A549 (cell line): ENCODE data around the gene PEX14. TPM values are rescaled to one million over a fixed set of nuclear protein-coding genes. Genes with fewer than 3 reads are reported as not detected.

Experiments used
- ATAC-seq, 2 experiments: fragments of 200-7000 bp in 1 of 2; fragments of >200 bp in 1 of 2; cut with Nextera tagmentation in 1 of 2; cut with Tn5 transposase in 1 of 2; 3 replicates each; pipeline versions ENCODE4 v1.8.0 to v1.9.1; 2018 to 2020; ENCODE audit warnings: mild to moderate bottlenecking in 1 of 2, moderate library complexity in 1 of 2
- CTCF ChIA-PET: fragments of 300-600 bp; sonication (Branson Sonifier 250); formaldehyde crosslinking; extraction: SDS; loops from one replicate; lab custom pipeline; 2021; ENCODE audit warnings: antibody characterized with exemption, inconsistent platforms; lab: Yijun Ruan, JAX
- POLR2A ChIA-PET: fragments of 350-600 bp; formaldehyde crosslinking; extraction: SDS; loops from one replicate; lab custom pipeline; 2021; ENCODE audit warnings: antibody characterized with exemption, inconsistent platforms; lab: Yijun Ruan, JAX
- DNase-seq, 2 experiments: peaks; one replicate each; pipeline versions ENCODE4 v3.0.0 to v3.0.0-alpha.2; 2011 to 2016; ENCODE audit warnings: low read depth in 1 of 2, low spot score in 1 of 2
- FAIRE-seq: peaks from 2 replicates; lab custom pipeline; 2011; peaks lifted over from hg19 to GRCh38; lab: Jason Lieb, UNC
- H3K27ac ChIP-seq, 2 experiments: fragments of >200 bp; sonication (Bioruptor Twin); formaldehyde crosslinking; 3 replicates each; pipeline ENCODE4 v1.5.1; 2016 to 2017
- H3K4me1 ChIP-seq: fragments of >200 bp; sonication (Bioruptor Twin); formaldehyde crosslinking; 3 replicates; pipeline ENCODE4 v1.6.1; 2016
- H3K4me2 ChIP-seq: fragments of >200 bp; sonication (Bioruptor Twin); formaldehyde crosslinking; 3 replicates; pipeline ENCODE4 v1.6.1; 2016
- H3K4me3 ChIP-seq: fragments of >200 bp; sonication (Bioruptor Twin); formaldehyde crosslinking; 3 replicates; pipeline ENCODE4 v1.5.1; 2016
- H3K9me3 ChIP-seq: fragments of >200 bp; sonication (Bioruptor Twin); formaldehyde crosslinking; 3 replicates; pipeline ENCODE4 v1.6.1; 2016
- ATOH8 ChIP-seq: fragments of 250-450 bp; sonication (Bioruptor Pico); IDR thresholded peaks from 2 replicates; pipeline ENCODE4 v1.5.0; 2020; ENCODE audit warnings: low read depth, mild to moderate bottlenecking, moderate library complexity
- BCL3 ChIP-seq: fragments of >200 bp; sonication (Bioruptor Twin); formaldehyde crosslinking; IDR thresholded peaks from 3 replicates; pipeline ENCODE4 v1.6.1; 2016
- CBX2 ChIP-seq: fragments of 200-600 bp; sonication (generic); IDR thresholded peaks from 2 replicates; pipeline ENCODE4 v1.6.1; 2016; ENCODE audit warnings: low read depth, mild to moderate bottlenecking, borderline replicate concordance
- CBX8 ChIP-seq: fragments of 200-600 bp; sonication (generic); IDR thresholded peaks from 2 replicates; pipeline ENCODE4 v1.6.1; 2016
- CTCF ChIP-seq: fragments of >200 bp; sonication (Bioruptor Twin); formaldehyde crosslinking; IDR thresholded peaks from 3 replicates; pipeline ENCODE4 v1.5.1; 2016
- EHMT2 ChIP-seq: fragments of 200-600 bp; sonication (generic); IDR thresholded peaks from 2 replicates; pipeline ENCODE4 v1.6.1; 2016; ENCODE audit warnings: antibody characterized with exemption, low read depth, mild to moderate bottlenecking, moderate library complexity
- EP300 ChIP-seq, 2 experiments: fragments of >200 bp; sonication (Bioruptor Twin); formaldehyde crosslinking; IDR thresholded peaks; 2 replicates in 1 of 2; 3 replicates in 1 of 2; pipeline ENCODE4 v1.6.1; 2016 to 2017
- HDAC2 ChIP-seq: fragments of 200-600 bp; sonication (generic); IDR thresholded peaks from 2 replicates; pipeline ENCODE4 v1.6.1; 2016
- HMGXB4 ChIP-seq: fragments of 250-450 bp; sonication (Bioruptor Pico); IDR thresholded peaks from 2 replicates; pipeline ENCODE4 v1.5.0; 2021; ENCODE audit warnings: mild to moderate bottlenecking, moderate library complexity, borderline replicate concordance
- HOXA7 ChIP-seq: fragments of 250-450 bp; sonication (Bioruptor Pico); IDR thresholded peaks from 2 replicates; pipeline ENCODE4 v1.5.0; 2020; ENCODE audit warnings: mild to moderate bottlenecking, moderate library complexity
- JUN ChIP-seq, 2 experiments: fragments of >200 bp; sonication (Bioruptor Twin); formaldehyde crosslinking; IDR thresholded peaks; 2 replicates in 1 of 2; 3 replicates in 1 of 2; pipeline ENCODE4 v1.6.1; 2016 to 2017
- JUNB ChIP-seq: fragments of >200 bp; sonication (Bioruptor Twin); formaldehyde crosslinking; IDR thresholded peaks from 2 replicates; pipeline ENCODE4 v1.6.1; 2016
- KDM1A ChIP-seq: fragments of 200-600 bp; sonication (generic); IDR thresholded peaks from 2 replicates; pipeline ENCODE4 v1.6.1; 2016; ENCODE audit warnings: low read depth, mild to moderate bottlenecking
- NFE2L2 ChIP-seq: fragments of 150-350 bp; conservative IDR thresholded peaks from 2 replicates; pipeline ENCODE4 v1.6.1; 2014; ENCODE audit warnings: low read length
- PBX3 ChIP-seq: IDR thresholded peaks from 2 replicates; pipeline ENCODE4 v1.6.1; 2012
- PHF8 ChIP-seq: fragments of 200-600 bp; sonication (generic); IDR thresholded peaks from 2 replicates; pipeline ENCODE4 v1.6.1; 2016; ENCODE audit warnings: low read depth, mild to moderate bottlenecking, antibody characterized with exemption, moderate library complexity, borderline replicate concordance
- POLR2A ChIP-seq: IDR thresholded peaks from 2 replicates; pipeline ENCODE4 v1.6.1; 2012; ENCODE audit warnings: mild to moderate bottlenecking, low read length
- RARB ChIP-seq: fragments of 250-450 bp; sonication (Bioruptor Pico); IDR thresholded peaks from 2 replicates; pipeline ENCODE4 v1.8.0; 2021; ENCODE audit warnings: mild to moderate bottlenecking, moderate library complexity
- RFX5 ChIP-seq: fragments of 450-650 bp; IDR thresholded peaks from 2 replicates; pipeline ENCODE4 v1.7.1; 2014; ENCODE audit warnings: antibody characterized with exemption, mild to moderate bottlenecking, moderate library complexity
- RNF2 ChIP-seq: fragments of 200-600 bp; sonication (generic); IDR thresholded peaks from 2 replicates; pipeline ENCODE4 v1.6.1; 2016; ENCODE audit warnings: low read depth, mild to moderate bottlenecking, antibody characterized with exemption, moderate library complexity, borderline replicate concordance
- SMC3 ChIP-seq: fragments of >200 bp; sonication (Bioruptor Twin); formaldehyde crosslinking; IDR thresholded peaks from 3 replicates; pipeline ENCODE4 v1.6.1; 2018; ENCODE audit warnings: inconsistent platforms
- TP53 ChIP-seq: fragments of 250-450 bp; sonication (Bioruptor Pico); IDR thresholded peaks from 2 replicates; pipeline ENCODE4 v1.5.0; 2021; ENCODE audit warnings: mild to moderate bottlenecking, moderate library complexity
- ZC3H11A ChIP-seq: fragments of 450-650 bp; IDR thresholded peaks from 2 replicates; pipeline ENCODE4 v1.6.1; 2014; ENCODE audit warnings: antibody characterized with exemption, mild to moderate bottlenecking
- ZNF302 ChIP-seq: fragments of 250-450 bp; sonication (Bioruptor Pico); IDR thresholded peaks from 2 replicates; pipeline ENCODE4 v1.9.0; 2021; ENCODE audit warnings: inconsistent platforms, mild to moderate bottlenecking, moderate library complexity
- WGBS: methylation state at CpG from one replicate; pipeline ENCODE4 v1.1.6; 2017; ENCODE audit errors: missing lambda C conversion rate; 5-methylcytosine and 5-hydroxymethylcytosine counted together
- polyA plus RNA-seq, 4 experiments: library from polyadenylated mRNA; depleted of rRNA in 3 of 4; stranded (reverse); fragments of >200 nt; fragmentation: RNase III in 1 of 4; extraction: RNeasy Plus Mini Kit Qiagen cat#74134 plus additional on column Dnase treatment in 1 of 4; gene quantifications; 2 replicates in 3 of 4; 3 replicates in 1 of 4; pipeline ENCODE4 v1.2.3, GENCODE V29; 2011 to 2017

PEX14 gene
- polyA plus RNA-seq, 2 of the 4 experiments (the other 2 are of a cell fraction): 7.7 to 15.0 TPM

- H3K9me3 ChIP-seq: no peaks in the 10 kb centered on the region
- no peaks in the 10 kb centered on the region for H3K4me1 ChIP-seq
- ChIA-PET POLR2A (no interaction called here), CTCF (no interaction called here)
- TF ChIP-seq PHF8 (no peak), JUNB (no peak), HOXA7 (CRISPR knock-in tag) (no peak), NFE2L2 (no peak), EP300 (IDR thresholded peaks at IDR 0.05) (no peak), SMC3 (no peak), RFX5 (no peak), TP53 (CRISPR knock-in tag) (no peak), ATOH8 (no peak), RNF2 (no peak), HMGXB4 (CRISPR knock-in tag) (no peak), BCL3 (no peak), JUN (IDR thresholded peaks at IDR 0.05) (no peak), PBX3 (no peak), ZC3H11A (no peak), HDAC2 (no peak), KDM1A (no peak), POLR2A (no peak), EHMT2 (no peak)
- DNase-seq (no peak), ATAC-seq (no peak; a peak in 1 of 6 replicates), FAIRE-seq (no peak)
- H3K27ac ChIP-seq: no peak overlapping the region
- H3K4me3 ChIP-seq: no peak overlapping the region
- WGBS: 92% methylated on average over 24 of the region's 27 CpGs
- no peak overlapping the region for H3K4me2 ChIP-seq
Measured at GRCh38 chr1:10615932-10616671, 141.4 kb downstream of the PEX14 start.

GRCh38 chr1:10616696-10617095, 141.9 kb downstream of the PEX14 start:
- CTCF ChIA-PET: no interaction called here
- ATAC-seq (no peak), FAIRE-seq (no peak), DNase-seq (no peak)
- POLR2A ChIA-PET: no interaction called here
- Histone ChIP-seq H3K4me3 (no peak overlapping the region), H3K9me3 (no peaks in the 10 kb centered on the region), H3K4me1 (no peaks in the 10 kb centered on the region), H3K4me2 (no peak overlapping the region), H3K27ac (no peak overlapping the region)
- WGBS: 92% methylated on average over 15 of the region's 15 CpGs
- TF ChIP-seq POLR2A: no peak
- no peak for TF ChIP-seq CTCF
- TF ChIP-seq CBX8: no peak
- no peak for TF ChIP-seq RARB
- TF ChIP-seq CBX2: no peak
- TF ChIP-seq ZNF302 (CRISPR knock-in tag): no peak
- no peak for TF ChIP-seq JUNB
- TF ChIP-seq JUN (IDR thresholded peaks at IDR 0.05): no peak
